NCI-H345 (cell line): Measurements from ENCODE around the gene DHFR2.
"Not testable (repeated sequence)": the region's sequence is repeated elsewhere in the genome, so short reads cannot be mapped to it uniquely, and the experiment has no call there.

Experiments used
- DNase-seq: peaks from one replicate; lab custom pipeline; 2025; lab: John Stamatoyannopoulos, UW

Gene DHFR2

GRCh38 chr3:94062513-94063404 lies at the start of gene DHFR2, which contains the start of gene NSUN3:
TSS of gene DHFR2 (minus strand) at chr3:94062916. CDS start at chr3:94061511, 1,405 bp downstream.
TSS of gene NSUN3 (plus strand) at chr3:94063061. CDS start at chr3:94063127, 66 bp downstream.
- DNase-seq, result peak; percentile 95

GRCh38 chr3:94110854-94111253 lies 48.1 kb upstream of the DHFR2 start:
- no peak for DNase-seq

GRCh38 chr3:94110232-94110631 lies 47.5 kb upstream of the DHFR2 start:
- DNase-seq, result not testable (repeated sequence)

GRCh38 chr3:94106268-94106667 lies 43.6 kb upstream of the DHFR2 start:
- no peak for DNase-seq

- no peak for DNase-seq
Observed at GRCh38 chr3:94101860-94102259, 39.1 kb upstream of the DHFR2 start.

GRCh38 chr3:94099311-94099710 lies 36.6 kb upstream of the DHFR2 start:
- no peak for DNase-seq

GRCh38 chr3:94098452-94098851 lies 35.7 kb upstream of the DHFR2 start:
- no peak for DNase-seq

GRCh38 chr3:94095111-94095510 lies 32.4 kb upstream of the DHFR2 start:
- DNase-seq, result no peak

- no peak for DNase-seq
Observed at GRCh38 chr3:94093151-94093550, 30.4 kb upstream of the DHFR2 start.

- DNase-seq, result no peak
Observed at GRCh38 chr3:94092086-94092485, 29.4 kb upstream of the DHFR2 start.

- DNase-seq, result no peak
Observed at GRCh38 chr3:94089126-94089525, 26.4 kb upstream of the DHFR2 start.

GRCh38 chr3:94083261-94083660 lies 20.5 kb upstream of the DHFR2 start:
- no peak for DNase-seq

GRCh38 chr3:94082391-94082937 lies 19.7 kb upstream of the DHFR2 start:
- peak; percentile 7 for DNase-seq

- no peak for DNase-seq
Observed at GRCh38 chr3:94081884-94082283, 19.2 kb upstream of the DHFR2 start.

GRCh38 chr3:94080552-94080951 lies 17.8 kb upstream of the DHFR2 start:
- DNase-seq, result not testable (repeated sequence)

GRCh38 chr3:94076055-94076454 lies 13.3 kb upstream of the DHFR2 start:
- DNase-seq, result no peak

- DNase-seq, result no peak
Observed at GRCh38 chr3:94071713-94072284, 9.1 kb upstream of the DHFR2 start.

- DNase-seq, result no peak
Observed at GRCh38 chr3:94070341-94070911, 7.7 kb upstream of the DHFR2 start.

GRCh38 chr3:94069194-94069813 lies 6.6 kb upstream of the DHFR2 start:
- no peak for DNase-seq

- DNase-seq, result no peak
Observed at GRCh38 chr3:94066506-94067500, 4.1 kb upstream of the DHFR2 start.
